VCaP (cell line): ENCODE results near the gene PILRB.

Experiments used
- H3K27ac ChIP-seq: fragments of 450-650 bp; 2 replicates; pipeline ENCODE4 v1.5.1; 2017
- CTCF ChIP-seq: fragments of 450-650 bp; conservative IDR thresholded peaks from 2 replicates; pipeline ENCODE4 v1.5.1; 2017; ENCODE audit warnings: mild to moderate bottlenecking, moderate library complexity

PILRB gene

GRCh38 chr7:100366411-100367250 is 8.7 kb downstream of the PILRB start:
- H3K27ac ChIP-seq, result no peak overlapping the region

GRCh38 chr7:100367251-100367620 is 9.3 kb downstream of the PILRB start:
- no peak for TF ChIP-seq CTCF
- no peak overlapping the region for H3K27ac ChIP-seq

More at GRCh38 chr7:100366411-100367250, 8.7 kb downstream of the PILRB start:
- no peak for TF ChIP-seq CTCF

GRCh38 chr7:100367676-100368613 is 10.0 kb downstream of the PILRB start:
- no peak overlapping the region for H3K27ac ChIP-seq
- no peak for TF ChIP-seq CTCF

- TF ChIP-seq CTCF, result no peak
- no peak overlapping the region for H3K27ac ChIP-seq
Observed at GRCh38 chr7:100369105-100369504, 11.2 kb downstream of the PILRB start.

- H3K27ac ChIP-seq, result no peak overlapping the region
- TF ChIP-seq CTCF, result no peak
Observed at GRCh38 chr7:100370303-100370702, 12.4 kb downstream of the PILRB start.

- no peak overlapping the region for H3K27ac ChIP-seq
- TF ChIP-seq CTCF, result no peak
Observed at GRCh38 chr7:100370746-100371145, 12.8 kb downstream of the PILRB start.

GRCh38 chr7:100371561-100372171 is 13.7 kb downstream of the PILRB start:
- H3K27ac ChIP-seq, result no peak overlapping the region
- no peak for TF ChIP-seq CTCF
